Prostate gland (tissue), 2 donors: ENCODE results near the gene HPCAL4. TPM values are rescaled to one million over a fixed set of nuclear protein-coding genes. Genes with fewer than 3 reads are reported as not detected.

Experiments used
- DNase-seq: peaks from one replicate; pipeline ENCODE4 v3.0.0-alpha.2; 2019; ENCODE audit warnings: low spot score
- H3K27ac ChIP-seq, 2 donors: fragments of 200-600 bp; sonication (generic); 2 replicates each; pipeline ENCODE4 v1.5.1; 2017 to 2019
- H3K27me3 ChIP-seq: fragments of 200-600 bp; sonication (generic); replicated peaks from 2 replicates; pipeline ENCODE4 v1.5.1; 2019; ENCODE audit not compliant: insufficient read depth
- H3K36me3 ChIP-seq, 2 donors: fragments of 200-600 bp; sonication (generic); 1 replicate in 1 of 2; 2 replicates in 1 of 2; pipeline versions ENCODE4 v1.5.1 to v1.8.1; 2017 to 2019
- H3K4me1 ChIP-seq: fragments of 200-600 bp; sonication (generic); replicated peaks from 2 replicates; pipeline ENCODE4 v1.5.1; 2019
- H3K4me3 ChIP-seq, 2 donors: fragments of 200-600 bp; sonication (generic); 2 replicates each; pipeline ENCODE4 v1.5.1; 2017 to 2019
- H3K9me3 ChIP-seq: fragments of 200-600 bp; sonication (generic); 2 replicates; pipeline ENCODE4 v1.5.1; 2017
- CTCF ChIP-seq, 4 experiments: fragments of 200-600 bp in 2 of 4; fragments of 450-650 bp in 2 of 4; sonication (generic) in 2 of 4; IDR thresholded peaks; 1 replicate in 3 of 4; 2 replicates in 1 of 4; pipeline ENCODE4 v1.5.1; 2016 to 2019; ENCODE audit warnings: antibody characterized with exemption in 4 of 4, mild to moderate bottlenecking in 2 of 4, moderate library complexity in 2 of 4
- POLR2A ChIP-seq: fragments of 450-650 bp; IDR thresholded peaks from one replicate; pipeline ENCODE4 v1.6.1; 2016; ENCODE audit warnings: antibody characterized with exemption, mild to moderate bottlenecking
- POLR2AphosphoS5 ChIP-seq: sonication (generic); formaldehyde crosslinking; IDR thresholded peaks from one replicate; pipeline ENCODE4 v1.6.1; 2017; ENCODE audit warnings: antibody characterized with exemption
- WGBS: methylation state at CpG from one replicate; pipeline ENCODE4 v1.1.5; 2018; 5-methylcytosine and 5-hydroxymethylcytosine counted together
- intact Hi-C: fragments of 100-400 bp; cut with DNase I; formaldehyde crosslinking; loops from one replicate; pipeline ENCODE4 v1.14.2; 2022
- total RNA-seq, 2 donors: library from RNA; depleted of rRNA; stranded (reverse); fragments of >200 nt; gene quantifications; one replicate each; pipeline ENCODE4 v1.1.0, GENCODE V29; 2016

HPCAL4 gene
- total RNA-seq, 2 donors from 2014 or later = 4.9 TPM; not detected in 1

GRCh38 chr1:39699419-39699818 is 8.2 kb upstream of the HPCAL4 start:
- Histone ChIP-seq H3K9me3 (no peaks in the 10 kb centered on the region), H3K4me3 (no peak overlapping the region), H3K27ac (no peak overlapping the region), H3K4me1 (no peaks in the 10 kb centered on the region), H3K36me3 (no peaks in the 10 kb centered on the region), H3K27me3 (no peaks in the 10 kb centered on the region)
- TF ChIP-seq POLR2AphosphoS5 = no peak
- no peak for TF ChIP-seq CTCF (IDR thresholded peaks at IDR 0.05)
- no peak for TF ChIP-seq POLR2A
- DNase-seq = no peak
- intact Hi-C loops = no loop called here
- WGBS = 92% methylated on average over 3 of the region's 3 CpGs

GRCh38 chr1:39698568-39698967 is 7.3 kb upstream of the HPCAL4 start:
- TF ChIP-seq POLR2AphosphoS5 = no peak
- no peak for TF ChIP-seq POLR2A
- no peak for TF ChIP-seq CTCF (IDR thresholded peaks at IDR 0.05)
- Histone ChIP-seq H3K27ac (no peak overlapping the region), H3K27me3 (no peaks in the 10 kb centered on the region), H3K36me3 (no peaks in the 10 kb centered on the region), H3K4me1 (no peaks in the 10 kb centered on the region), H3K9me3 (no peaks in the 10 kb centered on the region), H3K4me3 (no peak overlapping the region)
- 90% methylated on average over 4 of the region's 4 CpGs for WGBS
- intact Hi-C loops = no loop called here
- no peak for DNase-seq

GRCh38 chr1:39696448-39696847 is 5.2 kb upstream of the HPCAL4 start:
- no peak for DNase-seq
- H3K4me1 ChIP-seq = no peaks in the 10 kb centered on the region
- H3K36me3 ChIP-seq = no peaks in the 10 kb centered on the region
- H3K27me3 ChIP-seq = no peaks in the 10 kb centered on the region
- intact Hi-C loops = no loop called here
- H3K9me3 ChIP-seq = no peaks in the 10 kb centered on the region
- TF ChIP-seq POLR2AphosphoS5 (no peak), POLR2A (no peak), CTCF (IDR thresholded peaks at IDR 0.05) (no peak)
- 61% methylated on average over 1 of the region's 1 CpG for WGBS
- no peak overlapping the region for H3K4me3 ChIP-seq
- no peak overlapping the region for H3K27ac ChIP-seq

- Histone ChIP-seq H3K27me3 (no peaks in the 10 kb centered on the region), H3K4me1 (no peaks in the 10 kb centered on the region), H3K27ac (no peak overlapping the region), H3K9me3 (no peaks in the 10 kb centered on the region), H3K36me3 (no peaks in the 10 kb centered on the region), H3K4me3 (no peak overlapping the region)
- WGBS = 29% methylated on average over 1 of the region's 1 CpG
- no peak for DNase-seq
- intact Hi-C loops = no loop called here
- TF ChIP-seq POLR2A = no peak
- no peak for TF ChIP-seq POLR2AphosphoS5
- no peak for TF ChIP-seq CTCF (IDR thresholded peaks at IDR 0.05)
Measured at GRCh38 chr1:39695016-39695415, 3.8 kb upstream of the HPCAL4 start.

- TF ChIP-seq POLR2AphosphoS5 (no peak), POLR2A (no peak), CTCF (IDR thresholded peaks at IDR 0.05) (no peak)
- Histone ChIP-seq H3K4me3 (no peak overlapping the region), H3K9me3 (no peaks in the 10 kb centered on the region), H3K36me3 (no peaks in the 10 kb centered on the region), H3K27ac (no peak overlapping the region), H3K4me1 (no peaks in the 10 kb centered on the region), H3K27me3 (no peaks in the 10 kb centered on the region)
- intact Hi-C loops = no loop called here
- DNase-seq = no peak
- 89% methylated on average over 1 of the region's 1 CpG for WGBS
Measured at GRCh38 chr1:39694026-39694425, 2.8 kb upstream of the HPCAL4 start.
